Thoracic aorta (tissue), 2 donors: Measurements from ENCODE around the gene KRT39. TPM values are rescaled to one million over a fixed set of nuclear protein-coding genes. Genes with fewer than 3 reads are reported as not detected.
"Not testable (repeated sequence)": the region's sequence is repeated elsewhere in the genome, so short reads cannot be mapped to it uniquely, and the experiment has no call there.

Experiments used
- ATAC-seq: fragments of 150-250 bp; one replicate; pipeline ENCODE4 v1.8.0; 2017; ENCODE audit warnings: low read depth; ENCODE audit not compliant: insufficient number of reproducible peaks, low FRiP score
- DNase-seq: peaks from one replicate; pipeline ENCODE4 v3.0.0-alpha.2; 2020; ENCODE audit warnings: low spot score
- H3K27ac ChIP-seq, 2 donors: fragments of 200-600 bp; sonication (generic); 1 replicate in 1 of 2; 2 replicates in 1 of 2; pipeline ENCODE4 v1.5.1; 2016; ENCODE audit warnings: mild to moderate bottlenecking in 2 of 2, moderate library complexity in 2 of 2
- H3K27me3 ChIP-seq: fragments of 200-600 bp; sonication (generic); replicated peaks from 2 replicates; pipeline ENCODE4 v1.6.0; 2016; ENCODE audit warnings: mild to moderate bottlenecking; ENCODE audit not compliant: insufficient read depth
- H3K36me3 ChIP-seq: fragments of 200-600 bp; sonication (generic); one replicate; pipeline ENCODE4 v1.5.1; 2016
- H3K4me1 ChIP-seq, 2 donors: fragments of 200-600 bp; sonication (generic); 1 replicate in 1 of 2; 2 replicates in 1 of 2; pipeline versions ENCODE4 v1.5.1 to v1.6.0; 2016; ENCODE audit warnings: low read depth in 2 of 2, mild to moderate bottlenecking in 1 of 2; ENCODE audit not compliant: control insufficient read depth in 1 of 2
- H3K4me3 ChIP-seq: fragments of 200-600 bp; sonication (generic); 2 replicates; pipeline ENCODE4 v1.5.1; 2016; ENCODE audit warnings: mild to moderate bottlenecking
- H3K9me3 ChIP-seq: fragments of 200-600 bp; sonication (generic); 2 replicates; pipeline ENCODE4 v1.5.1; 2016
- CTCF ChIP-seq: fragments of 200-600 bp; sonication (generic); IDR thresholded peaks from one replicate; pipeline ENCODE4 v1.5.1; 2019; ENCODE audit warnings: antibody characterized with exemption
- total RNA-seq, 2 donors: library from RNA; depleted of rRNA; stranded (reverse); fragments of >200 nt; gene quantifications; one replicate each; pipeline versions ENCODE4 v1.1.0 to v1.2.3, GENCODE V29; 2016

Gene KRT39
- total RNA-seq, 2 donors from 2014 or later, result not detected

GRCh38 chr17:41003926-41004325, 37.2 kb upstream of the KRT39 start:
- no peak for TF ChIP-seq CTCF

GRCh38 chr17:41002814-41003213, 36.1 kb upstream of the KRT39 start:
- no peak for TF ChIP-seq CTCF
- no peak overlapping the region for H3K27ac ChIP-seq
- DNase-seq (no peak), ATAC-seq (no peak)
- H3K27me3 ChIP-seq, result no peaks in the 10 kb centered on the region
- no peak overlapping the region for H3K4me3 ChIP-seq
- no peaks in the 10 kb centered on the region for H3K9me3 ChIP-seq
- no peaks in the 10 kb centered on the region for H3K4me1 ChIP-seq
- no peaks in the 10 kb centered on the region for H3K36me3 ChIP-seq

More at GRCh38 chr17:41003926-41004325, 37.2 kb upstream of the KRT39 start:
- Histone ChIP-seq H3K4me3 (no peak overlapping the region), H3K27me3 (no peaks in the 10 kb centered on the region), H3K36me3 (no peaks in the 10 kb centered on the region), H3K9me3 (no peaks in the 10 kb centered on the region), H3K4me1 (no peaks in the 10 kb centered on the region), H3K27ac (no peak overlapping the region)
- no peak for ATAC-seq
- DNase-seq, result no peak

GRCh38 chr17:41001795-41002194, 35.0 kb upstream of the KRT39 start:
- TF ChIP-seq CTCF, result no peak
- no peak for DNase-seq
- ATAC-seq, result no peak
- Histone ChIP-seq H3K36me3 (no peaks in the 10 kb centered on the region), H3K4me1 (no peaks in the 10 kb centered on the region), H3K4me3 (no peak overlapping the region), H3K9me3 (no peaks in the 10 kb centered on the region), H3K27me3 (no peaks in the 10 kb centered on the region), H3K27ac (no peak overlapping the region)

GRCh38 chr17:40999563-40999962, 32.8 kb upstream of the KRT39 start, which contains the start of gene KRTAP3-2:
Gene KRTAP3-2 (minus strand): TSS chr17:40999906. CDS start chr17:40999853, 53 bp downstream.
- not testable (repeated sequence) for DNase-seq, H3K36me3 ChIP-seq, H3K4me1 ChIP-seq, H3K4me3 ChIP-seq, ATAC-seq, H3K27me3 ChIP-seq, H3K9me3 ChIP-seq, H3K27ac ChIP-seq

- no peak for DNase-seq
- ATAC-seq, result no peak
These were observed 30.6 kb upstream of the KRT39 start for GRCh38 chr17:40997361-40997760.

More at GRCh38 chr17:40997361-40997760, 30.6 kb upstream of the KRT39 start:
- no peaks in the 10 kb centered on the region for H3K36me3 ChIP-seq
- no peaks in the 10 kb centered on the region for H3K27me3 ChIP-seq
- no peak for TF ChIP-seq CTCF
- no peak overlapping the region for H3K4me3 ChIP-seq
- H3K4me1 ChIP-seq, result no peaks in the 10 kb centered on the region
- no peaks in the 10 kb centered on the region for H3K9me3 ChIP-seq
- H3K27ac ChIP-seq, result no peak overlapping the region
